Lower leg skin (tissue), 4 donors: ENCODE data around the gene SLC25A27. TPM values are rescaled to one million over a fixed set of nuclear protein-coding genes. Genes with fewer than 3 reads are reported as not detected.

ENCODE experiments used
- DNase-seq, 2 donors: peaks; one replicate each; pipeline ENCODE4 v3.0.0-alpha.2; 2019; ENCODE audit warnings: low spot score in 2 of 2
- H3K4me3 ChIP-seq: fragments of 200-600 bp; sonication (generic); 2 replicates; pipeline ENCODE4 v1.5.1; 2017; ENCODE audit warnings: mild to moderate bottlenecking, low read depth; ENCODE audit not compliant: poor library complexity, severe bottlenecking
- POLR2A ChIP-seq, 2 donors: fragments of 450-650 bp; IDR thresholded peaks; one replicate each; pipeline ENCODE4 v1.6.1; 2016 to 2017; ENCODE audit warnings: antibody characterized with exemption in 2 of 2, mild to moderate bottlenecking in 1 of 2, moderate library complexity in 1 of 2
- WGBS, 2 donors: methylation state at CpG; one replicate each; pipeline ENCODE4 v1.1.5; 2018; 5-methylcytosine and 5-hydroxymethylcytosine counted together
- intact Hi-C: fragments of 100-400 bp; cut with DNase I; formaldehyde crosslinking; loops from one replicate; pipeline ENCODE4 v1.15.0; 2023; ENCODE audit warnings: low total_unique reads
- total RNA-seq, 4 donors: library from RNA; depleted of rRNA; stranded (reverse); fragments of >200 nt; gene quantifications; one replicate each; pipeline ENCODE4 v1.1.0, GENCODE V29; 2016
- TF ChIP-seq, protein P1 (sequence below), 3 donors: fragments of 450-650 bp; IDR thresholded peaks; one replicate each; pipeline ENCODE4 v1.5.1; 2016; ENCODE audit warnings: antibody characterized with exemption in 3 of 3, mild to moderate bottlenecking in 3 of 3, moderate library complexity in 2 of 3

The SLC25A27 gene
- total RNA-seq, 4 donors from 2014 or later = 17.0 to 21.4 (median 18.8) TPM

DNA sequence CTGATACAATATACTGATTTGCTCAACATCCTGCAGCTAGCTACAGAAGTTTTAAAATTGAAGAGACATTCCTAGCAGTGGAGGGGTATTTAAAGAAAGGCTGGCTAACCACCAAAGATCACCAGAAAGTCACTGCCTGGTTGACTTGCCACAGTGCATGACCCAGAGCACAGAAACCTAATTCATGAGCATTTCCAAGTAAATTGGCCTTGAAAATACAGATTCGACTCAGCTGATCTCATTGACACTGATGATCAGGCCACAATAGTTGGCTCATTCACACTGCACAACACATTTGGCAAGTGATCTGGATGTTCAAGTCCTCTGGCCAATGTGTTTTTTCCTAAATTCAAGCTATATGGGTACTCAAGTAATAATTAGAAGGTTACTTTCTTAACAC lies 21.6 kb downstream of the SLC25A27 start:
- H3K4me3 ChIP-seq = no peak overlapping the region
- DNase-seq = no peak
- intact Hi-C loops = no loop called here
- TF ChIP-seq POLR2A (IDR thresholded peaks at IDR 0.05) = no peak
- TF ChIP-seq, protein P1, sequence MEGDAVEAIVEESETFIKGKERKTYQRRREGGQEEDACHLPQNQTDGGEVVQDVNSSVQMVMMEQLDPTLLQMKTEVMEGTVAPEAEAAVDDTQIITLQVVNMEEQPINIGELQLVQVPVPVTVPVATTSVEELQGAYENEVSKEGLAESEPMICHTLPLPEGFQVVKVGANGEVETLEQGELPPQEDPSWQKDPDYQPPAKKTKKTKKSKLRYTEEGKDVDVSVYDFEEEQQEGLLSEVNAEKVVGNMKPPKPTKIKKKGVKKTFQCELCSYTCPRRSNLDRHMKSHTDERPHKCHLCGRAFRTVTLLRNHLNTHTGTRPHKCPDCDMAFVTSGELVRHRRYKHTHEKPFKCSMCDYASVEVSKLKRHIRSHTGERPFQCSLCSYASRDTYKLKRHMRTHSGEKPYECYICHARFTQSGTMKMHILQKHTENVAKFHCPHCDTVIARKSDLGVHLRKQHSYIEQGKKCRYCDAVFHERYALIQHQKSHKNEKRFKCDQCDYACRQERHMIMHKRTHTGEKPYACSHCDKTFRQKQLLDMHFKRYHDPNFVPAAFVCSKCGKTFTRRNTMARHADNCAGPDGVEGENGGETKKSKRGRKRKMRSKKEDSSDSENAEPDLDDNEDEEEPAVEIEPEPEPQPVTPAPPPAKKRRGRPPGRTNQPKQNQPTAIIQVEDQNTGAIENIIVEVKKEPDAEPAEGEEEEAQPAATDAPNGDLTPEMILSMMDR (IDR thresholded peaks at IDR 0.05) = no peak
- WGBS, 2 donors = 83 to 94% methylated on average over 1 of the region's 1 CpG

DNA sequence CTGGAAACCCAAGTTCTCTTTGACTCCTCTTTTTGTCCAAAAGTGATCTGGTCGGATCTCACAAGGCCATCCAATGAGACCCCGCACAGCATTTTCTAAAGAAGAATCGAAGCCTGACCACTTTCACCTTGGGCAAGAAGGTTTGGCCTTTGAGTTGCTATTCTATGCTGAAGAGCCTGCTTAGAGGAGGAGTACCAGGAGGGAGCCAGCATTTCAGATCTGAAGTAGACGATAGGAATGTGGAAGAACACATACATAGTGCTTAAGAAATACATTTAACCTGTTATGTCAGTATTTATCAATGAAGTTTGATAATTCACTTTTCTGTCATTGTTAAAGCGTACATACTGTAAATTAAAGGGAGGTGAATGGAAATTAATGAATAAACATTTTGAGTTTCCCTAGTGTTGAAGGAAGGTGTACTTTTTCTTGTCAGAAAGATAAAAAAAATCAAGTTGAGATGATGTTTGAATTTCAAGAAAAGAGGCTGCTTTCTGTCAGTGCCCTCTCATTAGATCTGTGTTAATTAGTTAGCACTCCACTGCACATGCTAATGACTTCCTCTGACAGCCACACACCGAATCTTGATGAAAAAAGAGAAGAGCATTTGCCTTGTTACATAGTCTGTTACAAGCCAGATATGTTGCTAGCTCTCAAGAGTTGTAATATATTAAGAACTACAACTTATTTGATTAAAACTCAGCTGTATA lies 24.0 kb downstream of the SLC25A27 start:
- WGBS, 2 donors = 91 to 94% methylated on average over 6 of the region's 6 CpGs
- no peak overlapping the region for H3K4me3 ChIP-seq
- intact Hi-C loops = no loop called here

GRCh38 chr6:46677314-46677654 lies 24.5 kb downstream of the SLC25A27 start:
- intact Hi-C loops = no loop called here

More for the DNA sequence above, 24.0 kb downstream of the SLC25A27 start:
- DNase-seq = no peak
- TF ChIP-seq, protein P1 (IDR thresholded peaks at IDR 0.05) = no peak
- no peak for TF ChIP-seq POLR2A (IDR thresholded peaks at IDR 0.05)

GRCh38 chr6:46684771-46685170 lies 32.0 kb downstream of the SLC25A27 start:
- WGBS, 2 donors = 76 to 80% methylated on average over 4 of the region's 4 CpGs
- intact Hi-C loops = no loop called here
- TF ChIP-seq POLR2A (IDR thresholded peaks at IDR 0.05) = no peak
- TF ChIP-seq, protein P1 (IDR thresholded peaks at IDR 0.05) = no peak
- no peak overlapping the region for H3K4me3 ChIP-seq
- no peak for DNase-seq

More at GRCh38 chr6:46677314-46677654, 24.5 kb downstream of the SLC25A27 start:
- no peak for TF ChIP-seq POLR2A (IDR thresholded peaks at IDR 0.05)
- TF ChIP-seq, protein P1 (IDR thresholded peaks at IDR 0.05) = no peak
- no peak for DNase-seq
- no peak overlapping the region for H3K4me3 ChIP-seq
- 83 to 86% methylated on average over 4 of the region's 4 CpGs for WGBS, 2 donors

GRCh38 chr6:46687619-46688097 lies 34.9 kb downstream of the SLC25A27 start, which contains the start of gene TDRD6:
TSS of gene TDRD6 (plus strand) at chr6:46687885. CDS start at chr6:46688129, 244 bp downstream.
- intact Hi-C loops = no loop called here
- 94% methylated on average over 34 to 41 of the region's 41 CpGs for WGBS, 2 donors
- H3K4me3 ChIP-seq = no peak within 1 kb of the TSS
- DNase-seq = no peak
- TF ChIP-seq, protein P1 (IDR thresholded peaks at IDR 0.05) = no peak
- TF ChIP-seq POLR2A (IDR thresholded peaks at IDR 0.05) = no peak
